ENCODE measurements around the gene TTC34.
"Not testable (repeated sequence)": the region's sequence is repeated elsewhere in the genome, so short reads cannot be mapped to it uniquely, and the experiment has no call there.

DNA sequence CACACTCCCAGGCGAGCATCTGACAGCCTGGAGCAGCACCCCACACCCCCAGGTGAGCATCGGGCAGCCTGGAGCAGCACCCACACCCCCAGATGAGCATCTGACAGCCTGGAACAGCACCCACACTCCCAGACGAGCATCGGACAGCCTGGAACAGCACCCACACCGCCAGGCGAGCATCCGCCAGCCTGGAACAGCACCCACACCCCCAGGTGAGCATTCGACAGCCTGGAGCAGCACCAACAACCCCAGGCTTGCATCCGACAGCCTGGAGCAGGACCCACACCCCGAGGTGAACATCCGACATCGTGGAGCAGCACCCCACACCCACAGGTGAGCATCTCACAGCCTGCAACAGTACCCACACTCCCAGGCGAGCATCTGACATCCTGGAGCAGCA, 42.1 kb downstream of the TTC34 start:
- not testable (repeated sequence) for TF ChIP-seq POLR2AphosphoS5, TAF1, SPI1 (IDR thresholded peaks at IDR 0.05; ENCODE audit: low read depth, low read length)
